SK-N-SH (cell line): ENCODE results near the gene RARRES1. TPM values are rescaled to one million over a fixed set of nuclear protein-coding genes. Genes with fewer than 3 reads are reported as not detected.
A peak's percentile ranks its signal among the peaks of the same experiment; 100 is the strongest.

Experiments
- CTCF ChIA-PET: fragments of 300-600, 350-600 bp; formaldehyde crosslinking; extraction: SDS; loops from one replicate; lab custom pipeline; 2021; lab: Yijun Ruan, JAX
- POLR2A ChIA-PET: fragments of 350-600 bp; sonication (Branson Sonifier 250); formaldehyde crosslinking; extraction: SDS; loops from one replicate; lab custom pipeline; 2020; ENCODE audit warnings: antibody characterized with exemption, inconsistent platforms; lab: Yijun Ruan, JAX
- DNase-seq: peaks from one replicate; pipeline ENCODE4 v3.0.0; 2012
- H2AFZ ChIP-seq: fragments of 200-600 bp; sonication (generic); 2 replicates; pipeline ENCODE4 v1.8.1; 2016; ENCODE audit warnings: antibody characterized with exemption, mild to moderate bottlenecking, low read depth
- H3F3A ChIP-seq: fragments of 200-600 bp; sonication (generic); replicated peaks from 2 replicates; pipeline ENCODE3; 2016; ENCODE audit warnings: antibody characterized with exemption, mild to moderate bottlenecking; ENCODE audit not compliant: insufficient read depth
- H3K27ac ChIP-seq, 2 experiments: fragments of 200-500 bp in 1 of 2; fragments of 200-600 bp in 1 of 2; sonication (Bioruptor generic) in 1 of 2; sonication (generic), shearing (Covaris generic) in 1 of 2; 2 replicates each; pipeline versions ENCODE4 v1.5.1 to v1.6.1; 2014 to 2016; ENCODE audit warnings: low read depth in 2 of 2, inconsistent platforms in 1 of 2, low read length in 1 of 2, mild to moderate bottlenecking in 1 of 2, mixed read lengths in 1 of 2
- H3K27me3 ChIP-seq: fragments of 200-600 bp; sonication (generic), shearing (Covaris generic); 2 replicates; pipeline ENCODE4 v1.6.1; 2016; ENCODE audit warnings: mixed run types; ENCODE audit not compliant: insufficient read depth
- H3K36me3 ChIP-seq, 2 experiments: fragments of 200-500 bp in 1 of 2; fragments of 200-600 bp in 1 of 2; sonication (Bioruptor generic) in 1 of 2; sonication (generic) in 1 of 2; replicated peaks in 1 of 2; 2 replicates each; pipeline versions ENCODE3 to v1.5.1; 2014 to 2016; ENCODE audit warnings: low read length in 1 of 2, mild to moderate bottlenecking in 1 of 2; ENCODE audit not compliant: insufficient read depth in 2 of 2, control insufficient read depth in 1 of 2
- H3K4me1 ChIP-seq, 2 experiments: fragments of 200-500 bp in 1 of 2; fragments of 200-600 bp in 1 of 2; sonication (Bioruptor generic) in 1 of 2; sonication (generic), shearing (Covaris generic) in 1 of 2; 2 replicates each; pipeline versions ENCODE4 v1.5.1 to v1.6.1; 2014 to 2016; ENCODE audit warnings: low read depth in 1 of 2, low read length in 1 of 2, mixed run types in 1 of 2; ENCODE audit not compliant: insufficient read depth in 2 of 2, control insufficient read depth in 1 of 2
- H3K4me2 ChIP-seq: fragments of 200-600 bp; sonication (generic), shearing (Covaris generic); 2 replicates; pipeline ENCODE4 v1.6.1; 2017; ENCODE audit warnings: mixed run types
- H3K4me3 ChIP-seq, 2 experiments: fragments of 200-500 bp in 1 of 2; fragments of 200-600 bp in 1 of 2; sonication (Bioruptor generic) in 1 of 2; sonication (generic), shearing (Covaris generic) in 1 of 2; 2 replicates each; pipeline versions ENCODE4 v1.5.1 to v1.8.1; 2014 to 2016; ENCODE audit warnings: low read depth in 2 of 2, inconsistent platforms in 1 of 2, low read length in 1 of 2, mild to moderate bottlenecking in 1 of 2, mixed read lengths in 1 of 2, moderate library complexity in 1 of 2
- H3K79me2 ChIP-seq: fragments of 200-600 bp; sonication (generic); 2 replicates; pipeline ENCODE4 v1.8.1; 2017; ENCODE audit warnings: mild to moderate bottlenecking; ENCODE audit not compliant: insufficient read depth
- H3K9ac ChIP-seq: fragments of 200-600 bp; sonication (generic); 2 replicates; pipeline ENCODE4 v1.6.1; 2017; ENCODE audit warnings: mixed run types
- H3K9me2 ChIP-seq: fragments of 200-600 bp; sonication (generic); 2 replicates; pipeline ENCODE4 v1.6.1; 2017; ENCODE audit warnings: mixed run types
- H3K9me3 ChIP-seq: fragments of 200-600 bp; sonication (generic); 2 replicates; pipeline ENCODE4 v1.6.1; 2017; ENCODE audit warnings: mixed run types, mild to moderate bottlenecking, moderate library complexity
- H4K20me1 ChIP-seq: fragments of 200-600 bp; sonication (generic); 2 replicates; pipeline ENCODE4 v1.6.1; 2017; ENCODE audit warnings: mild to moderate bottlenecking, mixed run types; ENCODE audit not compliant: insufficient read depth
- CHD2 ChIP-seq: fragments of 150-350 bp; IDR thresholded peaks from 2 replicates; pipeline ENCODE4 v1.6.1; 2018; ENCODE audit warnings: low read length; ENCODE audit not compliant: partially characterized antibody
- FOSL2 ChIP-seq: IDR thresholded peaks from 2 replicates; pipeline ENCODE4 v1.4.0; 2012; ENCODE audit warnings: low read depth, mild to moderate bottlenecking, moderate library complexity, borderline replicate concordance
- FOXJ3 ChIP-seq: sonication (generic); formaldehyde crosslinking; IDR thresholded peaks from 2 replicates; pipeline ENCODE4 v1.5.1; 2020; ENCODE audit warnings: mild to moderate bottlenecking, missing genetic modification reagents
- JUND ChIP-seq: IDR thresholded peaks from 2 replicates; pipeline ENCODE4 v1.4.0; 2012
- MEF2A ChIP-seq: IDR thresholded peaks from 2 replicates; pipeline ENCODE4 v1.4.0; 2012; ENCODE audit warnings: low read depth, borderline replicate concordance
- MXI1 ChIP-seq: IDR thresholded peaks from 2 replicates; pipeline ENCODE4 v1.6.1; 2012; ENCODE audit warnings: mild to moderate bottlenecking, low read depth, low read length, improper control_type of control experiment
- POLR2AphosphoS5 ChIP-seq: IDR thresholded peaks from 2 replicates; pipeline ENCODE4 v1.6.1; 2012; ENCODE audit warnings: low read depth, low read length
- RAD21 ChIP-seq: IDR thresholded peaks from 2 replicates; pipeline ENCODE4 v1.6.1; 2012; ENCODE audit warnings: mild to moderate bottlenecking, low read length
- RXRA ChIP-seq: IDR thresholded peaks from 2 replicates; pipeline ENCODE4 v1.4.0; 2012; ENCODE audit warnings: low read depth, mild to moderate bottlenecking, borderline replicate concordance
- SIN3A ChIP-seq: IDR thresholded peaks from 2 replicates; pipeline ENCODE4 v1.6.1; 2012; ENCODE audit warnings: low read depth, mild to moderate bottlenecking, low read length, moderate library complexity, borderline replicate concordance
- TAF1 ChIP-seq: IDR thresholded peaks from 2 replicates; pipeline ENCODE4 v1.6.1; 2012; ENCODE audit warnings: low read depth, mild to moderate bottlenecking, low read length, moderate library complexity, borderline replicate concordance
- WGBS: methylation state at CpG from one replicate; pipeline ENCODE4 v1.1.6; 2017; ENCODE audit warnings: low lambda C conversion rate; 5-methylcytosine and 5-hydroxymethylcytosine counted together
- polyA plus RNA-seq, 3 experiments: library from polyadenylated mRNA; depleted of rRNA; stranded (reverse); fragments of >200 nt; gene quantifications; 2 replicates each; pipeline ENCODE4 v1.2.3, GENCODE V29; 2012
- TF ChIP-seq, protein P1 (sequence below): IDR thresholded peaks from 2 replicates; pipeline ENCODE4 v1.4.0; 2012; ENCODE audit warnings: low read depth, borderline replicate concordance
- TF ChIP-seq, protein P2 (sequence below): fragments of 200-600 bp; sonication (generic); IDR thresholded peaks from 2 replicates; pipeline ENCODE4 v1.6.1; 2017; ENCODE audit warnings: antibody characterized with exemption, mild to moderate bottlenecking, moderate library complexity

The RARRES1 gene
- polyA plus RNA-seq, 1 of the 3 experiments (the other 2 are of a cell fraction): 0.15 TPM

DNA sequence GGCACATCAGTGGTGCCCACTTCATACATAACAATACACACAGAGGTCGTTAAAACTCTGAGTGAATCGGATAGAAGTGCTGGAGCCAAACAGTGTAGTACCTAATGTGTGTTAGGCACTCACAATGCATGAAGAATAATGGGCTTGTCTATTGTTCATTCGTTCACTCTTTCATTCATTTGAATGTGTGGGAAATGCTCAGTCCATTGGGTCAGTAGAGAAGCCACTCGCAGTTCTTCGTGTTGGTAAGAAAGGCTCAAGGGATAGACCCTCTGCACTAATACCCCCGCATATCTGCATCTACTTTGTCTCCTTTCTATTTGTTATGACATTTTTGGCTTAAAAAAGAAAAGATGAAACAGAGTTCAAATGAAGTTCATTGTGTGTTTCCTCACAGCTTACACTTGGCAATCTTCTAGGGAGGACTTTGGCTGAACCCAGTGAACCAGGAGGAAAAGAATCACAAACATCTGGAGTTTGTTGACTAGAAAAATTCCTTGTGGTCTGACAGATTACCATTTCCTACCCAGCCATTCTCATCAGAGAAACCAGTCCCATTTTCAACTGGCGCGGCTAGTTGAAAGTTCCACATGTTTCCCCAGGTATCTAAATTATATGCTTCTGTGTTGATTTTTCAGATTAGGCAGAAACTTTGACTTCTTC, 36.8 kb upstream of the RARRES1 start (continued):
- TF ChIP-seq, protein P1, sequence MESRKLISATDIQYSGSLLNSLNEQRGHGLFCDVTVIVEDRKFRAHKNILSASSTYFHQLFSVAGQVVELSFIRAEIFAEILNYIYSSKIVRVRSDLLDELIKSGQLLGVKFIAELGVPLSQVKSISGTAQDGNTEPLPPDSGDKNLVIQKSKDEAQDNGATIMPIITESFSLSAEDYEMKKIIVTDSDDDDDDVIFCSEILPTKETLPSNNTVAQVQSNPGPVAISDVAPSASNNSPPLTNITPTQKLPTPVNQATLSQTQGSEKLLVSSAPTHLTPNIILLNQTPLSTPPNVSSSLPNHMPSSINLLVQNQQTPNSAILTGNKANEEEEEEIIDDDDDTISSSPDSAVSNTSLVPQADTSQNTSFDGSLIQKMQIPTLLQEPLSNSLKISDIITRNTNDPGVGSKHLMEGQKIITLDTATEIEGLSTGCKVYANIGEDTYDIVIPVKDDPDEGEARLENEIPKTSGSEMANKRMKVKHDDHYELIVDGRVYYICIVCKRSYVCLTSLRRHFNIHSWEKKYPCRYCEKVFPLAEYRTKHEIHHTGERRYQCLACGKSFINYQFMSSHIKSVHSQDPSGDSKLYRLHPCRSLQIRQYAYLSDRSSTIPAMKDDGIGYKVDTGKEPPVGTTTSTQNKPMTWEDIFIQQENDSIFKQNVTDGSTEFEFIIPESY: no peak
- TF ChIP-seq FOXJ3 (CRISPR knock-in tag): no peak
- TF ChIP-seq POLR2AphosphoS5: peak; percentile 61; the same call in 1 of the 2 replicates
- no peak for TF ChIP-seq RAD21
- peak; percentile 51 for TF ChIP-seq JUND
- no peak for TF ChIP-seq SIN3A
- TF ChIP-seq, protein P2, sequence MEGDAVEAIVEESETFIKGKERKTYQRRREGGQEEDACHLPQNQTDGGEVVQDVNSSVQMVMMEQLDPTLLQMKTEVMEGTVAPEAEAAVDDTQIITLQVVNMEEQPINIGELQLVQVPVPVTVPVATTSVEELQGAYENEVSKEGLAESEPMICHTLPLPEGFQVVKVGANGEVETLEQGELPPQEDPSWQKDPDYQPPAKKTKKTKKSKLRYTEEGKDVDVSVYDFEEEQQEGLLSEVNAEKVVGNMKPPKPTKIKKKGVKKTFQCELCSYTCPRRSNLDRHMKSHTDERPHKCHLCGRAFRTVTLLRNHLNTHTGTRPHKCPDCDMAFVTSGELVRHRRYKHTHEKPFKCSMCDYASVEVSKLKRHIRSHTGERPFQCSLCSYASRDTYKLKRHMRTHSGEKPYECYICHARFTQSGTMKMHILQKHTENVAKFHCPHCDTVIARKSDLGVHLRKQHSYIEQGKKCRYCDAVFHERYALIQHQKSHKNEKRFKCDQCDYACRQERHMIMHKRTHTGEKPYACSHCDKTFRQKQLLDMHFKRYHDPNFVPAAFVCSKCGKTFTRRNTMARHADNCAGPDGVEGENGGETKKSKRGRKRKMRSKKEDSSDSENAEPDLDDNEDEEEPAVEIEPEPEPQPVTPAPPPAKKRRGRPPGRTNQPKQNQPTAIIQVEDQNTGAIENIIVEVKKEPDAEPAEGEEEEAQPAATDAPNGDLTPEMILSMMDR: no peak
- no peak for TF ChIP-seq TAF1
- TF ChIP-seq FOSL2: peak; percentile 41; the same call in 1 of the 2 replicates
- TF ChIP-seq MEF2A: 0 out of 2 replicates have a peak, but pooled peaks have one; percentile 32
- TF ChIP-seq RXRA: peak; percentile 100

DNA sequence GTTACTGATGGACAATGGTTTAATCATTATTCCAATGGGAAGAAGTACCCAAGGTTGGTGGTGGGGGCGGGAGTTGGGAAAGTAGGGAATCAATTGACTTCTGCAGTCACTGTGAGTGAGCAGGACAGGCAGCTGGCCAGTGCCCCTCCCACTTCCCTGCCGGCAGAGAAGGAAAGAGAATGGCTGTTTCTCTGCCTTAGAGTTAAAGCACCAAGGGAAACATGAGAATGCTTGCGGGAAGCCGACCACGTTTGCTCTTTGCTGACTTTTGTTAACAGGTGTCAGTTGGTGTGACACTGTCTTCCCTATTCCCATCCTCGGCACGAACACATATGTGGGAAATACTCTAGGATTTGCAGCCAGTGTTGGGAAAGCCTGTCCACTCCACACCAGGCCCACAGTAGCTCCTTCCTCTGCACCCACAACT, 36.1 kb upstream of the RARRES1 start:
- ChIA-PET POLR2A (no interaction called here), CTCF (interaction anchor here (1.0 to 5.8 kb wide), 3 partner anchors 9 to 40 kb away, joined by 3 to 29 read pairs (median 3); no protein-coding TSS in a partner anchor)
- peaks cover 4 to 29% of the 10 kb centered on the region in 2 experiments; a peak in 3 of 4 replicates for H3K4me1 ChIP-seq
- peak overlapping the region; percentile 28 for H3K4me2 ChIP-seq
- no peaks in the 10 kb centered on the region for H4K20me1 ChIP-seq
- H3K4me3 ChIP-seq: no peak overlapping the region
- WGBS: 65% methylated on average over 7 of the region's 7 CpGs
- H3K36me3 ChIP-seq: no peaks in the 10 kb centered on the region
- no peaks in the 10 kb centered on the region for H3K9me3 ChIP-seq
- no peaks in the 10 kb centered on the region for H3K79me2 ChIP-seq
- peaks cover 6% of the 10 kb centered on the region for H3F3A ChIP-seq
- H3K9ac ChIP-seq: no peak overlapping the region
- no peak for DNase-seq
- no peak overlapping the region for H2AFZ ChIP-seq
- no peaks in the 10 kb centered on the region for H3K27me3 ChIP-seq
- peak overlapping the region in 1 of 2 experiments; percentile 75; a peak in 2 of 4 replicates for H3K27ac ChIP-seq
- no peaks in the 10 kb centered on the region for H3K9me2 ChIP-seq
- no peak for TF ChIP-seq CHD2
- TF ChIP-seq MXI1: no peak
- no peak for TF ChIP-seq MEF2A
- TF ChIP-seq FOSL2: no peak
- TF ChIP-seq RXRA: no peak
